Measurements from ENCODE around the gene RABGAP1L.

GRCh38 chr1:175036476-175036875, 877.2 kb downstream of the RABGAP1L start:
- no peak for TF ChIP-seq POLR2A (IDR thresholded peaks at IDR 0.05; ENCODE audit: low read depth, low read length)
- TF ChIP-seq POLR2AphosphoS5 (IDR thresholded peaks at IDR 0.05; ENCODE audit: low read depth, low read length), result no peak
- TF ChIP-seq PAX5 (IDR thresholded peaks at IDR 0.05; ENCODE audit: insufficient read depth, low read length, severe bottlenecking), result no peak
- no peak for TF ChIP-seq SPI1 (IDR thresholded peaks at IDR 0.05; ENCODE audit: low read depth, low read length)
- no peak for TF ChIP-seq TAF1 (IDR thresholded peaks at IDR 0.05; ENCODE audit: low read depth, low read length)
- no peak for TF ChIP-seq POU2F2 (IDR thresholded peaks at IDR 0.05; ENCODE audit: low read depth, low read length)
